ENCODE measurements around the gene GNL1. TPM values are rescaled to one million over a fixed set of nuclear protein-coding genes. Genes with fewer than 3 reads are reported as not detected.
A peak's percentile ranks its signal among the peaks of the same experiment; 100 is the strongest.

Gene GNL1
- total RNA-seq, 1 donor from 2014 or later = 61.5 TPM

- Mint-ChIP-seq H3K36me3 (ENCODE audit: low read depth) (no peaks in the 10 kb centered on the region), H3K4me3 (ENCODE audit: unreplicated experiment) (peak overlapping the region; percentile 99), H3K27me3 (ENCODE audit: low read depth) (no peaks in the 10 kb centered on the region), H3K4me1 (ENCODE audit: low read depth) (peaks cover 40% of the 10 kb centered on the region), H3K9me3 (ENCODE audit: low read depth) (no peaks in the 10 kb centered on the region), H3K27ac (ENCODE audit: unreplicated experiment) (peak overlapping the region; percentile 100)
- DNase-seq (ENCODE audit: low spot score) = no peak
- TF ChIP-seq CTCF (IDR thresholded peaks at IDR 0.05) = no peak
Measured at GRCh38 chr6:30570263-30570662, 14.0 kb upstream of the GNL1 start.

GRCh38 chr6:30568245-30568644 lies 12.0 kb upstream of the GNL1 start:
- Mint-ChIP-seq H3K4me1 (ENCODE audit: low read depth) (peaks cover 35% of the 10 kb centered on the region), H3K27me3 (ENCODE audit: low read depth) (no peaks in the 10 kb centered on the region), H3K36me3 (ENCODE audit: low read depth) (peaks cover 3% of the 10 kb centered on the region), H3K27ac (ENCODE audit: unreplicated experiment) (no peak overlapping the region), H3K9me3 (ENCODE audit: low read depth) (no peaks in the 10 kb centered on the region), H3K4me3 (ENCODE audit: unreplicated experiment) (no peak overlapping the region)
- no peak for DNase-seq (ENCODE audit: low spot score)
- no peak for TF ChIP-seq CTCF (IDR thresholded peaks at IDR 0.05)

- no peak for DNase-seq (ENCODE audit: low spot score)
- Mint-ChIP-seq H3K27me3 (ENCODE audit: low read depth) (no peaks in the 10 kb centered on the region), H3K36me3 (ENCODE audit: low read depth) (peaks cover 10% of the 10 kb centered on the region), H3K4me1 (ENCODE audit: low read depth) (peaks cover 12% of the 10 kb centered on the region), H3K4me3 (ENCODE audit: unreplicated experiment) (no peak overlapping the region), H3K27ac (ENCODE audit: unreplicated experiment) (no peak overlapping the region), H3K9me3 (ENCODE audit: low read depth) (no peaks in the 10 kb centered on the region)
- no peak for TF ChIP-seq CTCF (IDR thresholded peaks at IDR 0.05)
Measured at GRCh38 chr6:30565772-30566171, 9.5 kb upstream of the GNL1 start.

- H3K27me3 Mint-ChIP-seq (ENCODE audit: low read depth) = no peaks in the 10 kb centered on the region
- no peak for DNase-seq (ENCODE audit: low spot score)
- H3K27ac Mint-ChIP-seq (ENCODE audit: unreplicated experiment) = no peak overlapping the region
- no peaks in the 10 kb centered on the region for H3K9me3 Mint-ChIP-seq (ENCODE audit: low read depth)
- TF ChIP-seq CTCF (IDR thresholded peaks at IDR 0.05) = no peak
- no peaks in the 10 kb centered on the region for H3K4me1 Mint-ChIP-seq (ENCODE audit: low read depth)
- H3K36me3 Mint-ChIP-seq (ENCODE audit: low read depth) = peaks cover 12% of the 10 kb centered on the region
- no peak overlapping the region for H3K4me3 Mint-ChIP-seq (ENCODE audit: unreplicated experiment)
Measured at GRCh38 chr6:30564114-30564513, 7.8 kb upstream of the GNL1 start.

- no peak overlapping the region for H3K4me3 Mint-ChIP-seq (ENCODE audit: unreplicated experiment)
- H3K9me3 Mint-ChIP-seq (ENCODE audit: low read depth) = no peaks in the 10 kb centered on the region
- H3K27ac Mint-ChIP-seq (ENCODE audit: unreplicated experiment) = no peak overlapping the region
- peaks cover 8% of the 10 kb centered on the region for H3K4me1 Mint-ChIP-seq (ENCODE audit: low read depth)
- no peak for DNase-seq (ENCODE audit: low spot score)
- no peaks in the 10 kb centered on the region for H3K27me3 Mint-ChIP-seq (ENCODE audit: low read depth)
- TF ChIP-seq CTCF (IDR thresholded peaks at IDR 0.05) = no peak
- peaks cover 12% of the 10 kb centered on the region for H3K36me3 Mint-ChIP-seq (ENCODE audit: low read depth)
Measured at GRCh38 chr6:30562470-30563425, 6.5 kb upstream of the GNL1 start.

Data from chondrocyte (in vitro differentiated cells).